ENCODE data around the gene RAB3D. TPM values are rescaled to one million over a fixed set of nuclear protein-coding genes. Genes with fewer than 3 reads are reported as not detected.

RAB3D gene
- total and polyA plus RNA-seq, 2 donors (not counting 1 experiment from before 2014, with no cell fraction given): 11.5 to 20.0 TPM

DNA sequence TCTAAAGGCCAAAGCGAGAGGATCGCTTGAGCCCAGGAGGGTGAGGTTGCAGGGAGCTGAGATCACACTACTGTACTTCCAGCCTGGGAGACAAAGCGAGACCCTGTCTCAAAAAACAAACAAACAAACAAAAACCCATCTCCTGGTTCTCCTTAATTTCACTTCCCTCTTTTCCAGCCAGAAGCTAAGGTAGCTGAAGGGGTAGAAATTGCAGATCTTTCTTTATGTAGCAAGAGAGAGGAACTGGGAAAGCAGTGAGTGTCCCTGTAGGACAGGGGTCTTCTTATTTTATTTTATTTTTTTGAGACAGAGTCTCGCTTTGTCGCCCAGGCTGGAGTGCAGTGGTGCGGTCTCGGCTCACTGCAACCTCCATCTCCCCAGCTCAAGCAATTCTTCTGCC lies 48.0 kb downstream of the RAB3D start:
- H3K4me1 ChIP-seq (ENCODE audit: control insufficient read depth, extremely low read depth, insufficient read depth, low read length): peaks cover 2% of the 10 kb centered on the region
- H3K4me2 ChIP-seq (ENCODE audit: extremely low read depth, insufficient read depth, low read length): no peak overlapping the region
- H3K9ac ChIP-seq (ENCODE audit: insufficient read depth, low read length): no peak overlapping the region

DNA sequence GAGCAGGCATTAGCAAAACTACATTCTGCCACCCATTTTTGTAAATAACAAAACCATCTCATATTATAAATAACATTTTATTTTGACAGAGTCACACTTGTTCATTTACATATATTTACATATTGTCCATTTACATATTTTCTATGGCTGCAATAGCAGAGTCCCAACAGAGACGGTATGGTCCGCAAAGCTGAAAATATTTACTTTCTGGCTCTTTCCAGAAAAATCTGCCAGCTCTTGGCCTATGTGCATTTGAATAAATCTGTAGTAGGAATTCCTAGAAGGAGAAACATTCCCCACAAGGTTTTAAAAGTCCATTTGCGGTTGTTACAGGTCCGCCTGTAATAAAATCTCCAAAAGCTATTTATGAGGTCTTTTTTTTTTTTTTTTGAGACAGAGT lies 49.2 kb downstream of the RAB3D start:
- Histone ChIP-seq H3K27ac (ENCODE audit: insufficient read depth, low read length) (no peak overlapping the region), H3K36me3 (ENCODE audit: control insufficient read depth, insufficient read depth, low read length) (no peaks in the 10 kb centered on the region), H4K20me1 (ENCODE audit: control insufficient read depth, extremely low read depth, insufficient read depth, low read length) (no peaks in the 10 kb centered on the region), H3K9me3 (ENCODE audit: control insufficient read depth, insufficient read depth, low read depth, low read length) (no peaks in the 10 kb centered on the region), H3K4me3 (replicated peaks in 1 of 4; ENCODE audit: control extremely low read depth in 1 of 4, insufficient read depth in 1 of 4, low read depth in 3 of 4, low read length in 4 of 4) (no peak overlapping the region), H3K4me2 (ENCODE audit: extremely low read depth, insufficient read depth, low read length) (no peak overlapping the region), H3K9ac (ENCODE audit: insufficient read depth, low read length) (no peak overlapping the region), H3K27me3 (ENCODE audit: control insufficient read depth, insufficient read depth, low read length) (no peaks in the 10 kb centered on the region), H2AFZ (ENCODE audit: low read length) (no peak overlapping the region), H3K4me1 (ENCODE audit: control insufficient read depth, extremely low read depth, insufficient read depth, low read length) (peaks cover 2% of the 10 kb centered on the region), H3K79me2 (ENCODE audit: control insufficient read depth, insufficient read depth, low read length) (no peaks in the 10 kb centered on the region)
- no peak for DNase-seq (ENCODE audit: low read depth in 2 of 2)
- TF ChIP-seq, protein P1, sequence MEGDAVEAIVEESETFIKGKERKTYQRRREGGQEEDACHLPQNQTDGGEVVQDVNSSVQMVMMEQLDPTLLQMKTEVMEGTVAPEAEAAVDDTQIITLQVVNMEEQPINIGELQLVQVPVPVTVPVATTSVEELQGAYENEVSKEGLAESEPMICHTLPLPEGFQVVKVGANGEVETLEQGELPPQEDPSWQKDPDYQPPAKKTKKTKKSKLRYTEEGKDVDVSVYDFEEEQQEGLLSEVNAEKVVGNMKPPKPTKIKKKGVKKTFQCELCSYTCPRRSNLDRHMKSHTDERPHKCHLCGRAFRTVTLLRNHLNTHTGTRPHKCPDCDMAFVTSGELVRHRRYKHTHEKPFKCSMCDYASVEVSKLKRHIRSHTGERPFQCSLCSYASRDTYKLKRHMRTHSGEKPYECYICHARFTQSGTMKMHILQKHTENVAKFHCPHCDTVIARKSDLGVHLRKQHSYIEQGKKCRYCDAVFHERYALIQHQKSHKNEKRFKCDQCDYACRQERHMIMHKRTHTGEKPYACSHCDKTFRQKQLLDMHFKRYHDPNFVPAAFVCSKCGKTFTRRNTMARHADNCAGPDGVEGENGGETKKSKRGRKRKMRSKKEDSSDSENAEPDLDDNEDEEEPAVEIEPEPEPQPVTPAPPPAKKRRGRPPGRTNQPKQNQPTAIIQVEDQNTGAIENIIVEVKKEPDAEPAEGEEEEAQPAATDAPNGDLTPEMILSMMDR (conservative IDR thresholded peaks at IDR 0.05 in 1 of 2, IDR thresholded peaks at IDR 0.05 in 1 of 2; ENCODE audit: low read depth in 1 of 2, low read length in 2 of 2): no peak
- no peak for TF ChIP-seq EZH2 (IDR thresholded peaks at IDR 0.05; ENCODE audit: low read length, missing control alignments)

More for the DNA sequence above, 48.0 kb downstream of the RAB3D start:
- no peak for DNase-seq (ENCODE audit: low read depth in 2 of 2)
- no peak overlapping the region for H3K27ac ChIP-seq (ENCODE audit: insufficient read depth, low read length)
- no peaks in the 10 kb centered on the region for H3K36me3 ChIP-seq (ENCODE audit: control insufficient read depth, insufficient read depth, low read length)
- no peaks in the 10 kb centered on the region for H3K27me3 ChIP-seq (ENCODE audit: control insufficient read depth, insufficient read depth, low read length)
- no peak overlapping the region for H3K4me3 ChIP-seq (replicated peaks in 1 of 4; ENCODE audit: control extremely low read depth in 1 of 4, insufficient read depth in 1 of 4, low read depth in 3 of 4, low read length in 4 of 4)
- TF ChIP-seq EZH2 (IDR thresholded peaks at IDR 0.05; ENCODE audit: low read length, missing control alignments): no peak
- TF ChIP-seq, protein P1 (conservative IDR thresholded peaks at IDR 0.05 in 1 of 2, IDR thresholded peaks at IDR 0.05 in 1 of 2; ENCODE audit: low read depth in 1 of 2, low read length in 2 of 2): no peak
- H2AFZ ChIP-seq (ENCODE audit: low read length): no peak overlapping the region
- no peaks in the 10 kb centered on the region for H3K79me2 ChIP-seq (ENCODE audit: control insufficient read depth, insufficient read depth, low read length)
- H4K20me1 ChIP-seq (ENCODE audit: control insufficient read depth, extremely low read depth, insufficient read depth, low read length): no peaks in the 10 kb centered on the region
- no peaks in the 10 kb centered on the region for H3K9me3 ChIP-seq (ENCODE audit: control insufficient read depth, insufficient read depth, low read depth, low read length)

DNA sequence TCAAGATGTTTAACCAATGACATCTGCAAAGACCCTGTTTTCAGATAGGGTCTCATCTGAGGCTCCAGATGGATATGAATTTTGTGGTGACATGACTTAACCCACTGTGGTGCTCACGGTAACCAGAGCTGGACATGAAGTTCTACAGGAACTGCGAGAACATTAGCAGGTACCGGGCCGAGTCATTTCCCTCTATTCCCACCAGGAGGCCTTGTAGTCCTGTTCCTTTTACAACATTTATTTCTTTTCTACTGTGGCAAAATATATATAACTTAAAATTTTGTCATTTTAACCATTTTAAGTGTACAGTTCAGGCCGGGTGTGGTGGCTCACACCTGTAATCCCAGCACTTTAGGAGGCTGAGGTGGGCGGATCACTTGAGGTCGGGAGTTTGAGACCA lies 51.1 kb downstream of the RAB3D start:
- H3K27me3 ChIP-seq (ENCODE audit: control insufficient read depth, insufficient read depth, low read length): no peaks in the 10 kb centered on the region
- no peak overlapping the region for H2AFZ ChIP-seq (ENCODE audit: low read length)
- no peak for TF ChIP-seq EZH2 (IDR thresholded peaks at IDR 0.05; ENCODE audit: low read length, missing control alignments)
- TF ChIP-seq, protein P1 (conservative IDR thresholded peaks at IDR 0.05 in 1 of 2, IDR thresholded peaks at IDR 0.05 in 1 of 2; ENCODE audit: low read depth in 1 of 2, low read length in 2 of 2): peak; percentile 53 to 72
- H4K20me1 ChIP-seq (ENCODE audit: control insufficient read depth, extremely low read depth, insufficient read depth, low read length): no peaks in the 10 kb centered on the region
- H3K79me2 ChIP-seq (ENCODE audit: control insufficient read depth, insufficient read depth, low read length): no peaks in the 10 kb centered on the region
- H3K9me3 ChIP-seq (ENCODE audit: control insufficient read depth, insufficient read depth, low read depth, low read length): no peaks in the 10 kb centered on the region
- H3K27ac ChIP-seq (ENCODE audit: insufficient read depth, low read length): no peak overlapping the region
- no peak overlapping the region for H3K4me2 ChIP-seq (ENCODE audit: extremely low read depth, insufficient read depth, low read length)
- no peaks in the 10 kb centered on the region for H3K36me3 ChIP-seq (ENCODE audit: control insufficient read depth, insufficient read depth, low read length)
- H3K4me3 ChIP-seq (replicated peaks in 1 of 4; ENCODE audit: control extremely low read depth in 1 of 4, insufficient read depth in 1 of 4, low read depth in 3 of 4, low read length in 4 of 4): no peak overlapping the region
- DNase-seq (ENCODE audit: low read depth in 2 of 2): peak in 1 of 2 donors; percentile 45
- no peaks in the 10 kb centered on the region for H3K4me1 ChIP-seq (ENCODE audit: control insufficient read depth, extremely low read depth, insufficient read depth, low read length)
- no peak overlapping the region for H3K9ac ChIP-seq (ENCODE audit: insufficient read depth, low read length)
